Stimulated activated CD4-positive, alpha-beta T cell treated with anti-CD3 and anti-CD28 coated beads, Interleukin-4, amount 100 ng/mL, for 1 hour (primary cell): ENCODE results near the gene BROX.
A peak's percentile ranks its signal among the peaks of the same experiment; 100 is the strongest.
"Not testable (repeated sequence)": the region's sequence is repeated elsewhere in the genome, so short reads cannot be mapped to it uniquely, and the experiment has no call there.

ENCODE experiments used
- DNase-seq: peaks from one replicate; pipeline ENCODE4 v3.0.0-alpha.2; 2020

Gene BROX

GRCh38 chr1:222712253-222713090, at the start of gene BROX, which contains the start of gene AIDA:
TSS of gene BROX (plus strand) at chr1:222712564. CDS start at chr1:222715700, 3,136 bp downstream.
TSS of gene AIDA (minus strand) at chr1:222712491. CDS start at chr1:222712317, 174 bp downstream.
- peak; percentile 98 for DNase-seq

DNA sequence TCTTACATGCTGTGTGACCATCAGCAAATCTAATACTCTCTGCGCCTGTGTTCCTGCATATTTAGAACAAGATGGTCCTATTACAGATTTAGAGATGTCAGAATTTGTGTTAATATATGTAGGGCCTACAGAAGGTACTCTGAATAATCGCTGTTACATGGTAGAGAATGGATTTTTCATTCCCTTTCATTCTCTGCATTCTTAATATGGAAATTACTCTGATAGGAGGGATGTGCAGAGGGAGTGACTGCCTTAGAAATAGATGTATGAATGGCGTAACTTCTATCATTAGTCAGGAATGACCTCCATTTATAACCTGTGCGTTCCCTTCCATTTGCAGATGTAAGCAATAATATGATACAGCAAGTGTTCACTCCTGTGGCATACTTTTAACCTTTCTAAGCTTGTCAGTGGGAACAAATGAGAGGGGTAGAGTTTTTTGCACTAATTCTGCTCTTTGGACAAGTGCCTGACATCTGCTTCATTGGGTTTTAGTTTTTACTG, 48.9 kb upstream of the BROX start:
- DNase-seq, result no peak

GRCh38 chr1:222665964-222666363, 46.4 kb upstream of the BROX start:
- DNase-seq, result no peak

- not testable (repeated sequence) for DNase-seq
Measured at GRCh38 chr1:222668184-222668583, 44.2 kb upstream of the BROX start.

DNA sequence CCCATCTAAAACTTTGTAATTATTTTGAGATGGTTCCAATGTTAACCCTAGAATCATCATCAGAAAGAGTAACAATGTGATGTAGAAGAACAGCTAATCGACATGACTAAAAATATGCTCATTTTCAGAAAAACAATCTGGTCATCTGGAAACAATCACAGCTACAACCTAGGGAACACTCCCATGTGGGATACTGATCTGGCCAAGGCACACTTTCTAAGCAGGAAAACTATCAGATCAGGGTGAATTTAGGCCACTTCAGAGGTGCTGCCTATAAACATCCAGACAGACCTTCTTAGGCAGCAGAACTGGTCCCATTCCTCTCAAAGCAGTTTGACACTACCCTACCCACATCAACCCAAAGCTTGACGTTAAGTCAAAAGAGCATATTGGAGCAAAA, 43.3 kb upstream of the BROX start:
- DNase-seq, result not testable (repeated sequence)

DNA sequence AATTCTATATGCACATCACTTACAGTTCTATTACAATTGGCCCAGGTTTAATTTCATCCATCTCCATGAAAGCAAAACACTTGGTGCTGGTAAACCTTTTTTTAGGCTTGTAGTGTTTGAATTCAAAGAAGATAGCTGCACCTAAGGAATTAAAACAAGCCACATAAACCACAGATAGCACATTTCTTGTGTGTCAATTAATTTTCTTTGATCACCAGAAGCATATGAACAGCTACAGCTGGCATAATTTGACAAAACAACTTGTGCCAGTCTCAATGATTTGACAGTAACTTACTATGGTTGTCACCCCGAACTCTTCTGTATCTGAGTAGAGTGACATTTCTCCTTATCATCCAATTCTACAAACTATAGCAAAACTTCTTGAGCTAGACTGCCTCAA, 42.3 kb upstream of the BROX start:
- DNase-seq, result no peak

DNA sequence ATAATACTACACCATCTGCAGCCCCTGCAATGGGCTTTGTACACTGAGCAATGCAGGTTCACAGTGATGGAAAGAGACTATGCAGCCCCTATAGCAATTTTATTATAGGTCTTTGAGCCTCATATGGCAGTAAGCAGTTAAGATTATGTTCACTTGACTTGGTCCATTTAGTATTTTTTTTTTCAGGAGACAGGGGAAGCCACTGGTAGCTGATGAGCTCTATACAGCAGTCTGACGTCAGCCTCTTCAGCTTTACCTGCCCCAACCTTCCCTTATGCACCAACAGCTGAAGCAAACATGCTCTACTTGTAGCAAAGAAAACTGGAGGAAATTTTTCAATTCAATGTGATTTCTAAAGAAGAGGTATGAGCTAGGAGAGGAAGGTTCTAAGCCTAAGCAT, 32.3 kb upstream of the BROX start:
- no peak for DNase-seq

- DNase-seq, result no peak
Measured at GRCh38 chr1:222691016-222691415, 21.3 kb upstream of the BROX start.

DNA sequence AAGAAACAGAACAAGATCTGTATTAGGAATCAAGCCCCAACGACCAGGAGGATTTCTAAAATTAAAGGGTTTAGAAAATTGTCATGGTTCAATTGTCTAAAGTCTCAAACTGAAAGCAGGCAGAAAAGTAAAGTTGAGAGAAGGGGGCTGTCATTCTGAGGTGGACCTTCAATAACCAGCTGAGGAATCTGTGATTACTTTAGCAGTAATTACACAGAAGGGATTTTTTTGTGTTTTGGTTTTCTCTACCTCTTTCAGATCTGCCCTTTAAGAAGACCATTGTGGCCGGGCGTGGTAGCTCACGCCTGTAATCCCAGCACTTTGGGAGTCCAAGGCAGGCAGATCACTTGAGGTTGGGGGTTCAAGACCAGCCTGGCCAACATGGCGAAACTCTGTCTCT, 17.4 kb upstream of the BROX start:
- DNase-seq, result no peak

DNA sequence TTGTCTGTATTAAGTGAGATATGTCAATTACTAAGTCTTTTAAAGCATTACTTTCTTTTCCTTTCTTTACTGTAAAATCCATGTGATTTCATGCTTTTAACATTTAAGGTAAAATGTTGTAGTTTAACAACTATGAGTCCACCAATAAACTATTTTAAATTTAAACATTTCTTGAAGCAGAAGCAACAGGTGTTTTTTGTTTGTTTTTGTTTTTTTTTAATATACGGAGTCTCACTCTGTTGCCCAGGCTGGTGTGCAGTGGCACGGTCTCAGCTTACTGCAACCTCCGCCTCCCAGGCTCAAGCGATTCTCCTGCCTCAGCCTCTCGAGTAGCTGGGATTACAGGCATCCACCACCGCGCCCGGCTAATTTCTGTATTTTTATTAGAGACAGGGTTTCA, 15.6 kb upstream of the BROX start:
- DNase-seq, result no peak

DNA sequence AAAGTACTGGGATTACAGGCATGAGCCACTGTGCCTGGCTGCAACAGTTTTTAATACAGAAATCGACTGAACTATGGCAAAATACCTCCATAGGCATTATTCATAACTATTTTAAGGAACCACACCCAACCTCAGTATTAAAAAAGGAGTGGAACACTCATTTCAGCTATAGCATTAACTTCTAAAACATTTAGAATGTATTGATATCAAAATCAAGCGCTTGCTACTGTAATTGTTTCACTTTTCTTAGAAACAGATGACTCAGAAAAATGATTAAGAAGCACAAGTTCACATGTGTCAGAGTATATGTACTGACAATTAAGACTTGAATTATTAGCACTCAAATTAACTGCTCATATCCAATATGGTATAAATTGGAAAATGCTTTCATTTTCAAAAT, 15.2 kb upstream of the BROX start:
- no peak for DNase-seq

DNA sequence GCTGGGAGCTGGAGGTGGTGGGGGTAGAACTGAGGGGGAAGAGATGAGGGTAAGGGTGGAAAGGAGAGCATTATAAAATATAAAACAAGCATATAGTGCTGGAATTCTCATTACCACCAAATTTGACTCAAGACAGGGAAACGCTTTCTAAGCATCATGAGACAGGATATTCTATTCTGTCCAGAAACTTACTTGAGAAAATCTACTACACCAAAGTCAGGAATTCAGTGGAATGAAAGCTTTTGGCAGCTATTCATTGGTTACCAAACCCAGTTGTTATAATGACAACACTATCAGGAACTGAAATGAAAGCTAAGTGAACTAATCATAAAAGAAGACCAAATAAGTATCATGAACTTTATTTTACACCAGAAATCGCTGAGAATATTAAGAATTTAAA, 14.5 kb upstream of the BROX start:
- DNase-seq, result no peak

- DNase-seq, result no peak
Measured at GRCh38 chr1:222702210-222702609, 10.2 kb upstream of the BROX start.

DNA sequence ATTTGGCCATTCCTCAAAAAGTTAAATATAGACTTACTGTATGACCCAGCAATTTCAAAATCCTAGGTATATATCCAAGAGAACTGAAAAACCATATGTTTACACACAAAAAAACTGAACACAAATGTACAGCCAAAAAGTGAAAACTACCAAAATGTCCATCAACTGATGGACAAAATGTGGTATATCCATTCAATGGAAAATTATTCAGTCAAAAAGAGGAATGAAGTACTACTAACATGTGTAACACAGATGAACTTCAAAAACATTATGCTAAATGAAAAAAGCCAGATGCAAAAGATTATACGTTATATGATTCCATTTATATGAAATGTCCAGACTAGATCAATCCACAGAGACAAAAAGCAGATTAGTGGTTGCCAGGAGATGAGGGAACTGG, 8.1 kb upstream of the BROX start:
- no peak for DNase-seq

GRCh38 chr1:222706815-222707214, 5.5 kb upstream of the BROX start:
- DNase-seq, result no peak

DNA sequence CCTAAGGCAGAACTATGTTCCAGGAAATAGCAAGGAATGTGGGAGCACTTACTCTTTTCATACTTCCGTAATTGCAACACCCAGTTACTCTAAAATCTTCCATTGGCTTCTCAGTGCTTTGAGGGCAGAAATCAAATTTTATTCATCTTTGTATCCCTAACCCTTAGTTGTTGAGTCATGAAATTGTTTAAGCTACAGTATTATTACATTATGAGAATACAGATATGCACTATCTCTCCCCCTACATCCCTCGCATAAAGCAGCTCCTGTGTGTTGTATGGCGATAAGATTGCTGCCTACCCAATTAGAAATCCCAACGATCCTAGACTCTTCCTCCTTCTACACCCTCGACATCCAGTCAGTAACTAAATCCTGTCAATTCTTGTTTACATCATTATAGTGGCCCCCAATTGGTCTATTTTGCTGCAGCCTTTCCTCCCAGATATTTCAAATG, 2.6 kb upstream of the BROX start:
- DNase-seq, result no peak

DNA sequence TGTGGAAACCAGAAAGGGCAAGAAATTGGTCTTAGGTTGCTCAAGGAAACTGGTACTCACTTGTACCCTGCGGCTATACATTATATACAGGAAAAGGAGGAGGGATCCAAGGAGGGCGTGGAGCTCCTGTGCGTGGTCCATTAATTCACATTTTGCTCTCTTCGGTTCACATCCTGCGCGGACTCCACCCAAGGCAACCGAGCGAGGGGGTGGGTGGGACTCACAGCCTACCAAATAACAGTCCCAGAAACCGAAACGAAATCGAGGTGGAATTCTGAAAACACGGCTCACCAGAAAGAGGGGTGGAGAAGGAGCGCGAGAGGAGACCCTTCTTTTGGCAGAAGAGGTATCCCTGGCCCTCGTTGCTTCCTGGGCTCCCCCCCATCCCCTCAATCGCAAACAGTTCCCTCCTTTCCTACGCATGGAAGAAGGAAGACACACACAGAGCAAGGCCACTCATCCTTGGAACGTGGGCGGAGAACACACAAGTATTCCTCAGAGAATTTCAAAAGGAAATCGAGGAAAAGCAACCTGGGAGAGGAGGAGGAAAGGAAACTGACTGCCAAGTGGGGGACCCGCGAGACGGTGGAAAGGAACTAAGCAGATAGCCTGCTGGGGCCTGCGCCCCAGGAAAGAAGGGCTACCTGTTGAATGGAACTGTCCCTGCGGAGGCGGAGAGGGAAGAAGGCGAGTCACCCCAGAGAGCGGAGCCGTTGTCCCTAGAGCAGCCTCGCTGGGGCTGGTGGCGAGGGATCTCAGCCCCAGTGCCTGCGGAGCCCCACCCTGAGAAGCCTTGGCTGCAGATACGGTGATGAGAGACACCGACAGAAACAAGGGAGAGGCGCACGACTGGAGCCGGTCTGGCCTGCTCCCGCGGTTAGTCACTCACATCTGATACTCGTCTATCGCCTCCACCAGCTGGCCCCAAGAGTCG, 778 bp upstream of the BROX start:
- DNase-seq, result peak; percentile 61

DNA sequence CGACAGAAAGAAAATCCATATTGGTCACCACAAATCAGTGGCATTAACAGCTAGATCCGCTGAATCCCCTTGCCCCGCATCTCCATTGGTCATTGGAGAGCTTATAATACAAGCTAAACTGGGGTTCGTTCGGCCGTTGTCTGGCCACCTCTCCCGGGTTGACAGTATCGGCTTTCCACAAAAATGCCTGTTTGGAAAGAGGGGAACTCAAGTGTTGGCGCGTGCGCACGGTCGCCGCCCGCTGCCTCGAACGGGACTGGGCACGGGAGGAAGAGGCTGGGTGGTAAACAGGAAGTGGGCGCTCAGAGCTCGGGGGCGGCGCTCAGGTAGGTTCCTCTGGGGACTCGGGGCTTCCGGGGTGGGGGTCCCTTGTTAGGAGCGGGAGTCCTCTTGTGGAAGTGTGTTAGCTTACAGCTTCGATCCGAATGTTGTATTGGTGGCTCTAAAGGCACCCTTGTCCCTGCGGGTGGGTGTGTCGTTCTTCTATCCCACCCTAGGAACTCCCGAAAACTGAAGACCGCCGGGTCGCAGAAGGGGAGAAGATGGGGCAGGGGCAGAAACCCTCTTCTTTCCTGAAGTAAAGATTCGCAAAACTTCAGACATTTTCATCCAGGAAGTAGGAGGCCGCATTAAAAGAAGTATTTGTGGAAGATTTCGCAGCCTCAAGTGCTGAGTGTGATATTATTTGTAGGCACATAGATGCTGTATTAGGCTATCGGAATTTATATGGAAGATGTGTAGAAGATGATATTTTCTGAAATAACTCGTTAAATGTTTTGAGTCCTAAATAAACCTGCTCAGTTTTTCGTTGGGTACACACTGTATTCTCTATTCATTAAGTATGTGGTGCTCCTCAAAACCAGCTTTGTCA, 962 bp downstream of the BROX start:
- DNase-seq, result peak; percentile 88

DNA sequence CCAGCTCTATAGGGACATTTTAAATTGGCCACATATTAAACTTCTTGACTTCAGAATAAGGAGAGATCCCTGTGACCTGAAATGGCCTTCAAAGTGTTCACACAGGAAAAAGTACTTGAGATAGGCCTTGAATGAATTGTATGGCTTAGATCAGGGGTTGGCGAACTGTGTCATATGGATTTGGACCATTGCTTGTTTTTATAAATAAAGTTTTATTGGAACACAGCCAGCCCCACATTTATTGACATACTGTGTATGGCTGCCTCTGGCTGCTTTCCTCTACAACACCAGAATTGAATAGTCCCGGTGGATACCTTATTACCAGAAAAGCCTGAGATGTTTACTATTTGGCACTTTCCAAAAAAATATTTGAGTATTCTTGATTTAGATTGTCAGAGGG, 4.0 kb downstream of the BROX start:
- no peak for DNase-seq

DNA sequence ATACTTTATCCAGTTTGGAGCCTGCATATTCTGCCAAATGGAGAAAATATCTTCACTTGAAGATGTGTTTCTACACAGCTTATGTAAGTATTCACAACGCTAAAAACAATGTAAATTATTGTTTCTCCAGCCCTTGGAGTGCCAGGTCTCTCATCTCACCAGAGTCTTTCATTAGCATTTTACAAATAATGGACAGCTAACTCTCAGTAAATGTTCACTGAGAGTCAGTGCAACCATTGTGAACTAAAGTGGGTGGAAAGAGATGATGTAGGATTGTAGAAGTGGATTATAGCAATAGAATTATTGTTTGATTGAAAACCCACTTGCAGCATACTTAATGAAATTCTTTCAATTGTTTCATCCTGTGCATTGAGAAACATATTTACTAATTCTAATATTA, 16.4 kb downstream of the BROX start:
- no peak for DNase-seq

DNA sequence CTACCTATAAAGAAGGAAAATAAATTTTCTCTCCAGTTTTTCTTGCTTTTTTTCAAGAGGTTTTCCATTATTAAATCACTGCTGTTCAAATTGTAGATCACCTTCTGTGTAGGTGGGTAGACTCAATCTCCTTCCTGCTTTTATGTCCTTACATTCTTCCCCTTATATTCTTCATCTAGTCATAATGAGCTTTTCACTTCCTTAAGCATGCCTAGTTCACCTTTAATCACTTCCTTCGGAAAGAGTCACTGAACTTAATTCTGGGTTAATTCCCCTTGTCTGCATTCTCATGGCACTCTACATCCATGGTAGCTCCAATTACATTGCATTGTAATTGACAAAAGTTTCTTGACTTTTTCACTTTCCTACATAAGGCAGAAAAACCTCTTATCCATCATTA, 18.5 kb downstream of the BROX start:
- no peak for DNase-seq
